Inflammatory macrophage (primary cell): ENCODE results near the gene RPL6.
"Not testable (repeated sequence)": the region's sequence is repeated elsewhere in the genome, so short reads cannot be mapped to it uniquely, and the experiment has no call there.

Source experiments
- DNase-seq, 2 donors: peaks; one replicate each; pipeline ENCODE4 v3.0.0-alpha.2; 2020 to 2022
- total RNA-seq, 18 experiments: gene quantifications; one replicate each; lab custom pipeline; 2026; ENCODE audit warnings: mixed read lengths in 6 of 18, inconsistent platforms in 2 of 18; lab: John Stamatoyannopoulos, UW

Gene RPL6
- total RNA-seq, result 167 to 389 (median 306) reads per million in 18 experiments

- peak; percentile 94 to 96 for DNase-seq
These were observed at the start of gene RPL6 for GRCh38 chr12:112409064-112409905. Gene RPL6, minus strand, starts transcription at chr12:112409605. Its CDS starts 949 bp downstream, at chr12:112408656.

DNA sequence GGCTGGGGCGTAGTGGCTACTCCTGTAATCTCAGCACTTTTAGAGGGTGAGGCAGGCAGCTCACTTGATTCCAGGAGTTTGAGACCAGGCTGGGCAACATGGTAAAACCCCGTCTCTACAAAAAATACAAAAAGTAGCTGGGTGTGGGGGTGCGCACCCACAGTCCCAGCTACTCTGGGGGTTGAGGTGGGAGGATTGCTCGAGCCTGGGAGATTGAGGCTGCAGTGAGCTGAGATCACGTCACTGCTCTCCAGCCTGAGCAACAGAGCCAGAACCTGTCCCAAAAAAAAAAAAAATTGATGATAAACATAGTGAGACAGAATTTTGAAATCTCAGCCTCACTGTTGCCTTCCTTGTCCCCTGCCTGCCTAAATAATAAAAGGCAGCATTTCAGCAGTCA lies 49.3 kb upstream of the RPL6 start:
- DNase-seq, result no peak

DNA sequence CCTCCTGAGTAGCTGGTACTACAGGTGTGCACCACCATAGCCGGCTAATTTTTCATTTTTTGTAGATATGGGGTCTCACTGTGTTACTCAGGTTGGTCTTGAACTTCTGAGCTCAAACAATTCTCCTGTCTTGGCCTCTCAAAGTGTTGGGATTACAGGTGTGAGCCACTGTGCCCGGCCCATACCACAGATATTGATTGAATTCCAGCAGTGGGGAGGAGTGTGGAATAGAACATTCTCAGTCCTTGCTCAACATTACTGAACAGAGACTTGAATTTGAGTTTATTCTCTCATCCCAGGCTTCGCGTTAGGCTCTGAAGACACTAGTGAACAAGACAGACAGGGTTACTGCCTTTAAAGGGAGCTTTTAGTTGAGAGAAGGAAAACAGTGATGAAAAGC lies 48.9 kb upstream of the RPL6 start:
- no peak for DNase-seq

GRCh38 chr12:112457142-112457541 lies 47.7 kb upstream of the RPL6 start:
- DNase-seq, result not testable (repeated sequence)

DNA sequence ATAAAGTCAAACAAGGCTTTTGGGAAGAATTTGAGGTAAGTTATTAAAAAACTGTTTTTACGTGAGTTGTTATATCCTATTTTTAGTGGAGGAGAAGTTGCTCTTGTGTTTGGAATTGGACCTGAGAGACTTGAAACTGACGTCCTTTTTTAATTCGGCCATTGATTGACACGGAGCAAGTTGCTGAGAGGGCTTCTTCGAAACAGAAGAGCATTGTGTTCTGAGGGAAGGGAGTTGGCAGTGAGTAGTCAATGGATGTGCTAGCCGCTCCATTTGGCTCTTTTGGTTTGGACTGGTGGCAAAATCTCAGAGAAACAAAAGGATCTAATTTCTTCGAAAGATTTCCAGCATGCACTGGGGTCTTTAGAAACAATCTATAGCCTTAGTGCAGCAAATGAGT lies 46.6 kb upstream of the RPL6 start:
- no peak for DNase-seq

GRCh38 chr12:112450725-112451124 lies 41.3 kb upstream of the RPL6 start:
- DNase-seq, result no peak

DNA sequence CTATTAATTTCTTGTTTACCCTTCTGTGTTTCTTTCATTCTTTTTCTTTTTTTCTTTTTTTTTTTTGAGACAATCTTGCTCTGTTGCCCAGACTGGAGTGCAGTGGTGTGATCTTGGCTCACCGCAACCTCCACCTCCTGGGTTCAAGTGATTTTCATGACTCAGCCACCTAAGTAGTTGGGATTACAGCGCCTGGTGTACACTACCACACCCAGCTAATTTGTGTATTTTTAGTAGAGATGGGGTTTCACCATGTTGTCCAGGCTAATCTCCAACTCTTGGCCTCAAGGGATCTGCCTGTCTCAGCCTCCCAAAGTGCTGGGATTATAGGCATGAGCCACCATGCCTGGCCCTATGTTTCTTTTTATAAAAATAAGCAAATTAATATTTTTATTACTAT lies 38.8 kb upstream of the RPL6 start:
- DNase-seq, result not testable (repeated sequence)

- no peak for DNase-seq
These were observed 37.7 kb upstream of the RPL6 start for GRCh38 chr12:112447106-112447505.

DNA sequence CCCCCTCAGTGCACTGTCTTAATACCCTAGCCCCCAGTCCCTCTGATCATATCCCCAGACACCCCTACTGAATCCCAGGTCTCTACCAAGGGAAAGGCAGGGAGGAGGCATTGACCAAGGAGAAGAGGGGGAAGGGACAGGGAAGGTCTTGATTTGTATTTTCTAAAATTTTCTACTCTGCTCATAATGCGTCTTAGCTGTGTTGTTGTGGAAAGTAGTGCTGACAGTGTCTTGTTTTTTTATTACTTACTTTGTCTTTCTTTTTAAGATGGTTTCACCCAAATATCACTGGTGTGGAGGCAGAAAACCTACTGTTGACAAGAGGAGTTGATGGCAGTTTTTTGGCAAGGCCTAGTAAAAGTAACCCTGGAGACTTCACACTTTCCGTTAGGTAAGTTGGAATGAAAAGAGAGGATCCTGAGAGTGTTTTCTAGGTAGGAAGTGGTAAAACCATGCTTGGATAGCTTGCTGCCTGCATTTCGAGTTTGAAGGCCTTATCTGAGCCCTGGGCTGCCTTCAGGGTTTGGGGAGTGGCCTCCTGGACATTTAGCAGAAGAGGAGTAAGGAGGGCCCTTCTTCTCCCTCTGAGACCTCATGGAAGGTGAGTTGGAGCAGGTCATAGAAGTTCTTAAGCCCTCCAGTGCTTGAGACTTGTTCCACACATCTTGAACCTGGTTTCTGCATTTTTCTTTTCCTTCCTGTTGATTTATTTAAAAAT lies 36.8 kb upstream of the RPL6 start:
- DNase-seq, result no peak

- DNase-seq, result no peak
These were observed 34.5 kb upstream of the RPL6 start for GRCh38 chr12:112443916-112444315.

GRCh38 chr12:112440653-112441052 lies 31.2 kb upstream of the RPL6 start:
- DNase-seq, result not testable (repeated sequence)

- DNase-seq, result no peak
These were observed 30.4 kb upstream of the RPL6 start for GRCh38 chr12:112439769-112440168.

GRCh38 chr12:112438645-112439044 lies 29.2 kb upstream of the RPL6 start:
- not testable (repeated sequence) for DNase-seq

GRCh38 chr12:112433551-112433950 lies 24.1 kb upstream of the RPL6 start:
- no peak for DNase-seq

GRCh38 chr12:112431965-112432364 lies 22.6 kb upstream of the RPL6 start:
- no peak for DNase-seq

GRCh38 chr12:112430929-112431328 lies 21.5 kb upstream of the RPL6 start:
- peak in 1 of 2 donors; percentile 24 for DNase-seq

- no peak for DNase-seq
These were observed 18.4 kb upstream of the RPL6 start for GRCh38 chr12:112427760-112428159.

DNA sequence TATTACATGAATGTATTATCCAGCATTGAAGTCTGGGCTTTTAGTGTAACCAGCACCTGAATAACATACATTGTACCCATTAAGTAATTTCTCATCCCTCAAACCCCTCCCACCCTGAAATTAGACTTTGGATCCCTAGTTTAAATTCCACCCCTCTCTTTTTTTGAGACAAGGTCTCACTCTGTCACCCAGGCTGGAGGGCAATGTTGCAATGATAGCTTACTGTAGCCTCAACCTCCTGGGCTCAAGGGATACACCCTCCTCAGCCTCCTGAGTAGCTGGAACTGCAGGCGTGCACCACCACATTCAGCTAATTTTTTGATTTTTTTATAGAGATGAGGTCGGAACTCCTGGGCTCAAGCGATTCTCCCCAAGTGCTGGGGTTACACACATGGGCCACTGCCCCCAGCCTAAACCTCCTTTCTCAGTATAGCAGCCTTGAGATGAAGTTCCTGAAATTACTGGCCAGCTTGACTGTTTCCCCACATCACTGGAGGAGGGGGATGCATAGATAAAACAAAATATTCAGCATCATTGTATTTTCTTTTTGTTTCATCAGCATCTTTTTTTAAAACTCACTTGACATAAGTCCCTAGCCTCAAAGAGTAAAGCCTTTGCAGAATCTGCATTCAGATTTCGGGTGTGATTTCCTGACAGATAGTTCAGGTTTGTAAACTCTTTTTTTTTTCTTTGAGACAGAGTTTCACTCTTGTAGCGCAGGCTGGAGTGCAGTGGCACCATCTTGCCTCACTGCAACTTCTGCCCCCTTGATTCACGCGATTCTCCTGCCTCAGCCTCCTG lies 16.4 kb upstream of the RPL6 start:
- no peak for DNase-seq

DNA sequence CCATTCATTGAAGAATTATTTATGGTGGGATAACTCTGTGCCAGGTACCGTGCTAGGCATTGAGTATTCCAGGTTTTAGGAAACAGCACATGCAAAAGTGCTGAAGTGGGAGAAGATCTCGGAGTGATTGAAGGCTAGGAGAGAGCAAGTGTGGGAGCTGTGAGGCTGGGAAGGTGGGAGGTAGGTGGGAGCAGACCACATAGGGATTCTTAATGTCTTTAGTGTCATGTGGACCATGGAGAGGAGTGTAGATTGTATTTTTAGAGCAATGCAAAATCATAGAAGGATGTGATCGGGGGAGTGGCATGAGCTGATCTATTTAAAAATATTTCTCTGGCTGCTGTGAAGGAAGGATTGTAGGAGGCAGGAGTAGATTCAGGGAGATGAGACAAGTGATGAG lies 14.7 kb upstream of the RPL6 start:
- no peak for DNase-seq

- no peak for DNase-seq
These were observed 13.1 kb upstream of the RPL6 start for GRCh38 chr12:112422531-112422930.

DNA sequence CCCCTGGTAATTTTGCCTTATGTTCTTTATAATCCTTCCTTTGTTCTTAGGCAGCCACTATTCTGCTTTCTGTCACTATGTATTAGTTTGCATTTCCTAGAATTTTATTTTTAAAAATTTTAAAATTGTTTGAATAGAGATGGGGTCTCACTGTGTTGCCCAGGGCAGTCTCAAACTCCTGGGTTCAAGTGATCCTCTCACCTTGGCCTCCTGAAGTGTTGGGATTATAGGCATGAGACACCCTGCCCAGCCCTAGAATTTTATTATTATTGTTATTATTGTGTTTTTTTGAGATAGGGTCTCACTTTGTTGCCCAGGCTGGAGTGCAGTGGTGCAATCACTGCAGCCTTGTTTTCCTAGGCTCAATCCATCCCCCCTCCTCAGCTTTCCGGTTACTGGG lies 12.0 kb upstream of the RPL6 start:
- DNase-seq, result no peak

GRCh38 chr12:112420740-112421139 lies 11.3 kb upstream of the RPL6 start:
- no peak for DNase-seq
